ENCODE data around the gene CLNK.

DNA sequence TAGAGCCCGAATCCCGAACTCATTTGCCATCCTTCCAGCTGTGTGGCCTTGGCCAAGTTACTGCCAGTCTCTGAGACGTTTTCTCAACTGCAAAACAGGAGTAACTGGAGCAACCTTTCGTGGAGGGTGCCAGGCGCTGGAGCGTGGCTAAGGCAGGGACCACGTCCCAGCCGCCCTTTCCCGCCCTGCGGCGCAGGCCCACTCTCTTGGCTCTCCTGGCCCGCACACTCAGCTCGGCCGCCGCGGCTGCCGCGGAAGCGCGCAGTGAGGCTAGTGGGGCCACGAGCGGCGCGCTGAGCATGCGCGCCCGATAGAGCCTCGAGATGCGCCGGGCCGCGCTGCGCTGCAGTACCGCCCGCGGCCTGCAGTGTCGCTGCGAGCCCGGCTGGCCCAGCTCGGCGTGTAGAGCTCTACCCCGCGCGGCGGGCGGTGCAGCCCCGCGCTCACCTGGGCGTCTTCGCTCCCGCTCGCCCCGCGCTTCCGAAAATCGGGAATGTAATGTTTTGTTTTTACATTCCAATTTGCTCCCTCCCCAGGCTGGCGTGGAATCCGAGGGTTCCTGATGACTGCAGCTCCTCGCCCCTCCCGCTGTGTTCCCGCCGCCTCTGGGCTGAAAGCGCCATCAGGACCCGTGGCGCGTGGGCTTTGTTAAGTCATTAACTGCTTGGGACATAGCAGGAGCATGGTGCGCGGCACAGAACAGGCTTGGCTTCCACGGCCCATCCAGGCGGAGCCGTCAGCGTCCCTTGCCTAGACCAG is 223.3 kb downstream of the CLNK start:
- TF ChIP-seq, protein P1, sequence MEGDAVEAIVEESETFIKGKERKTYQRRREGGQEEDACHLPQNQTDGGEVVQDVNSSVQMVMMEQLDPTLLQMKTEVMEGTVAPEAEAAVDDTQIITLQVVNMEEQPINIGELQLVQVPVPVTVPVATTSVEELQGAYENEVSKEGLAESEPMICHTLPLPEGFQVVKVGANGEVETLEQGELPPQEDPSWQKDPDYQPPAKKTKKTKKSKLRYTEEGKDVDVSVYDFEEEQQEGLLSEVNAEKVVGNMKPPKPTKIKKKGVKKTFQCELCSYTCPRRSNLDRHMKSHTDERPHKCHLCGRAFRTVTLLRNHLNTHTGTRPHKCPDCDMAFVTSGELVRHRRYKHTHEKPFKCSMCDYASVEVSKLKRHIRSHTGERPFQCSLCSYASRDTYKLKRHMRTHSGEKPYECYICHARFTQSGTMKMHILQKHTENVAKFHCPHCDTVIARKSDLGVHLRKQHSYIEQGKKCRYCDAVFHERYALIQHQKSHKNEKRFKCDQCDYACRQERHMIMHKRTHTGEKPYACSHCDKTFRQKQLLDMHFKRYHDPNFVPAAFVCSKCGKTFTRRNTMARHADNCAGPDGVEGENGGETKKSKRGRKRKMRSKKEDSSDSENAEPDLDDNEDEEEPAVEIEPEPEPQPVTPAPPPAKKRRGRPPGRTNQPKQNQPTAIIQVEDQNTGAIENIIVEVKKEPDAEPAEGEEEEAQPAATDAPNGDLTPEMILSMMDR (IDR thresholded peaks at IDR 0.05) = peak; percentile 66
- TF ChIP-seq, protein P2, sequence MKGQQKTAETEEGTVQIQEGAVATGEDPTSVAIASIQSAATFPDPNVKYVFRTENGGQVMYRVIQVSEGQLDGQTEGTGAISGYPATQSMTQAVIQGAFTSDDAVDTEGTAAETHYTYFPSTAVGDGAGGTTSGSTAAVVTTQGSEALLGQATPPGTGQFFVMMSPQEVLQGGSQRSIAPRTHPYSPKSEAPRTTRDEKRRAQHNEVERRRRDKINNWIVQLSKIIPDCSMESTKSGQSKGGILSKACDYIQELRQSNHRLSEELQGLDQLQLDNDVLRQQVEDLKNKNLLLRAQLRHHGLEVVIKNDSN (IDR thresholded peaks at IDR 0.05; ENCODE audit: borderline replicate concordance, low read depth) = no peak
- TF ChIP-seq JUND (IDR thresholded peaks at IDR 0.05) (no peak), SIN3A (IDR thresholded peaks at IDR 0.05; ENCODE audit: borderline replicate concordance, low read depth, low read length) (no peak), TEAD4 (IDR thresholded peaks at IDR 0.05; ENCODE audit: borderline replicate concordance, insufficient read depth) (no peak), MXI1 (IDR thresholded peaks at IDR 0.05; ENCODE audit: low read depth, low read length) (0 out of 2 replicates have a peak, but pooled peaks have one; percentile 25), GABPA (IDR thresholded peaks at IDR 0.05; ENCODE audit: low read depth) (no peak), EP300 (IDR thresholded peaks at IDR 0.05; ENCODE audit: borderline replicate concordance in 1 of 2, low read depth in 1 of 2, low read length in 1 of 2) (no peak)
- TF ChIP-seq, protein P3, sequence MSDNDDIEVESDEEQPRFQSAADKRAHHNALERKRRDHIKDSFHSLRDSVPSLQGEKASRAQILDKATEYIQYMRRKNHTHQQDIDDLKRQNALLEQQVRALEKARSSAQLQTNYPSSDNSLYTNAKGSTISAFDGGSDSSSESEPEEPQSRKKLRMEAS (IDR thresholded peaks at IDR 0.05; ENCODE audit: low read depth) = no peak
- TF ChIP-seq, protein P4, sequence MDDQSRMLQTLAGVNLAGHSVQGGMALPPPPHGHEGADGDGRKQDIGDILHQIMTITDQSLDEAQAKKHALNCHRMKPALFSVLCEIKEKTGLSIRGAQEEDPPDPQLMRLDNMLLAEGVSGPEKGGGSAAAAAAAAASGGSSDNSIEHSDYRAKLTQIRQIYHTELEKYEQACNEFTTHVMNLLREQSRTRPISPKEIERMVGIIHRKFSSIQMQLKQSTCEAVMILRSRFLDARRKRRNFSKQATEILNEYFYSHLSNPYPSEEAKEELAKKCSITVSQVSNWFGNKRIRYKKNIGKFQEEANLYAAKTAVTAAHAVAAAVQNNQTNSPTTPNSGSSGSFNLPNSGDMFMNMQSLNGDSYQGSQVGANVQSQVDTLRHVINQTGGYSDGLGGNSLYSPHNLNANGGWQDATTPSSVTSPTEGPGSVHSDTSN (IDR thresholded peaks at IDR 0.05) = no peak
